ENCODE data around the gene DNAJB9. TPM values are rescaled to one million over a fixed set of nuclear protein-coding genes. Genes with fewer than 3 reads are reported as not detected.
A peak's percentile ranks its signal among the peaks of the same experiment; 100 is the strongest.

DNAJB9 gene
- total and polyA plus RNA-seq, 2 of the 13 experiments (the other 11 are each of a cell fraction or from before 2014, with no cell fraction given): 8.6 to 16.4 TPM

- TF ChIP-seq TIGD3 (CRISPR knock-in tag; IDR thresholded peaks at IDR 0.05; ENCODE audit: borderline replicate concordance) (0 out of 2 replicates have a peak, but pooled peaks have one; percentile 58), HOMEZ (CRISPR knock-in tag; IDR thresholded peaks at IDR 0.05; ENCODE audit: low read depth) (peak; percentile 75; the same call in 1 of the 2 replicates), ZBTB20 (CRISPR knock-in tag; IDR thresholded peaks at IDR 0.05; ENCODE audit: borderline replicate concordance, low read depth) (0 out of 2 replicates have a peak, but pooled peaks have one; percentile 29), ZNF432 (CRISPR knock-in tag; IDR thresholded peaks at IDR 0.05; ENCODE audit: borderline replicate concordance) (no peak), ZHX2 (IDR thresholded peaks at IDR 0.05; ENCODE audit: low read depth) (peak; percentile 70; the same call in 1 of the 2 replicates), ZHX2 (CRISPR knock-in tag; IDR thresholded peaks at IDR 0.05; ENCODE audit: borderline replicate concordance) (no peak), ZBTB2 (CRISPR knock-in tag; IDR thresholded peaks at IDR 0.05; ENCODE audit: low read depth) (peak; percentile 71), ARID3A (IDR thresholded peaks at IDR 0.05; ENCODE audit: low read depth, low read length) (0 out of 2 replicates have a peak, but pooled peaks have one; percentile 36), ZNF17 (CRISPR knock-in tag; IDR thresholded peaks at IDR 0.05) (no peak), HOXD1 (CRISPR knock-in tag; IDR thresholded peaks at IDR 0.05) (no peak), MIXL1 (CRISPR knock-in tag; IDR thresholded peaks at IDR 0.05) (peak; percentile 46; the same call in 1 of the 2 replicates), PHF8 (CRISPR knock-in tag; IDR thresholded peaks at IDR 0.05) (peak; percentile 89), HIVEP1 (CRISPR knock-in tag; IDR thresholded peaks at IDR 0.05) (0 out of 2 replicates have a peak, but pooled peaks have one; percentile 47), MXD4 (CRISPR knock-in tag; IDR thresholded peaks at IDR 0.05) (peak; percentile 78), SMAD1 (CRISPR knock-in tag; IDR thresholded peaks at IDR 0.05; ENCODE audit: borderline replicate concordance, low read depth) (peak; percentile 45; the same call in 1 of the 2 replicates)
Measured at GRCh38 chr7:108525985-108526767, 43.5 kb upstream of the DNAJB9 start, which contains the start of gene PNPLA8 (continued).
